K562 treated with DMSO at 1 percent for 24 hours (cell line): ENCODE measurements around the gene EMCN. TPM values are rescaled to one million over a fixed set of nuclear protein-coding genes. Genes with fewer than 3 reads are reported as not detected.

Experiments used
- total RNA-seq: library from RNA; unstranded; fragments of 300-600 nt; gene quantifications from 2 replicates; pipeline ENCODE4 v1.2.3, GENCODE V29; 2022; ENCODE audit warnings: low read depth; ENCODE audit not compliant: insufficient read depth

EMCN gene
- not detected in 2 replicates for total RNA-seq

DNA sequence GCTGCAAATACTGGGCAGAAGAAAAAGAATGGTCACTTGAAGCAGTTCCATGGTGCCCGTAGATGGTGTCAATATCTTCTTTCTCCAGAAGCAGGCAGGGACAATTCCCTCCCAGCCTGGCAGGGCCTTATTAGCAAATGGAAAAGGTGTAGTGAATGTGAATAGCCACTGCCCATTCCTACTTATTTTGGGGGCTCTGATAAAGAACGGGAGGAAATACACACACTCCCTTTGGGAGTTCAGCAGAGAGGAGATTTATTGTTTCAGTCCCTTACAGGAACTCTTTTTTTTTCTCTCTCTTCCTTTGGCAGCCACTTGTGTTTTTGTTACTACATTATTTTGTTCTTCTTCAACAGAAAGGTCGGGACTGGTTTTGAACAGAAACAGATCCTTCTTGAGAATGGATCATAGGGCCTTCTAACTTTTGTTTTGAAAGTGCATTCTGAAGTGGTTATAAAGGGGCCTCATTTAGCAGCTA, at the start of gene EMCN:
Gene EMCN (minus strand): TSS at position 159 of the 478 bp plus-strand sequence. CDS start 108 bp downstream, at position 51.

